H1 (cell line): ENCODE measurements around the gene RIMBP2. TPM values are rescaled to one million over a fixed set of nuclear protein-coding genes. Genes with fewer than 3 reads are reported as not detected.

Source experiments
- CTCF ChIA-PET: fragments of 300-600 bp; sonication (Branson Sonifier 250); formaldehyde crosslinking; loops from one replicate; lab custom pipeline; 2021; ENCODE audit not compliant: partially characterized antibody; lab: Charles Lee
- POLR2A ChIA-PET: fragments of 300-600 bp; sonication (Branson Sonifier 250); formaldehyde crosslinking; loops from one replicate; lab custom pipeline; 2021; ENCODE audit warnings: inconsistent platforms; ENCODE audit not compliant: partially characterized antibody; lab: Charles Lee
- DNase-seq, 2 experiments: peaks; one replicate each; pipeline versions ENCODE4 v3.0.0 to v3.0.0-alpha.2; 2010 to 2022; ENCODE audit warnings: low spot score in 2 of 2, low read depth in 1 of 2, mixed read lengths in 1 of 2
- FAIRE-seq: peaks from 2 replicates; lab custom pipeline; 2011; peaks lifted over from hg19 to GRCh38; lab: Jason Lieb, UNC
- H2AFZ ChIP-seq: 2 replicates; pipeline ENCODE4 v1.8.1; 2012; ENCODE audit warnings: low read length, inconsistent platforms
- H2AK5ac ChIP-seq: 2 replicates; pipeline ENCODE4 v1.6.1; 2013; ENCODE audit warnings: low read depth, low read length
- H2BK120ac ChIP-seq: replicated peaks from 2 replicates; pipeline ENCODE3; 2013; ENCODE audit warnings: low read depth, low read length, inconsistent platforms
- H2BK12ac ChIP-seq: 2 replicates; pipeline ENCODE4 v1.6.1; 2013; ENCODE audit warnings: low read depth, low read length
- H2BK15ac ChIP-seq: 2 replicates; pipeline ENCODE4 v1.6.1; 2013; ENCODE audit warnings: low read length
- H2BK20ac ChIP-seq: 2 replicates; pipeline ENCODE4 v1.6.1; 2013; ENCODE audit warnings: low read length
- H2BK5ac ChIP-seq: 2 replicates; pipeline ENCODE4 v1.6.1; 2013; ENCODE audit warnings: low read depth, low read length
- H3K14ac ChIP-seq: 2 replicates; pipeline ENCODE4 v1.6.1; 2013; ENCODE audit warnings: inconsistent platforms; ENCODE audit not compliant: insufficient read length
- H3K18ac ChIP-seq: 2 replicates; pipeline ENCODE4 v1.6.1; 2013; ENCODE audit warnings: low read length; ENCODE audit errors: extremely low read depth
- H3K23ac ChIP-seq: 2 replicates; pipeline ENCODE4 v1.6.1; 2013; ENCODE audit warnings: inconsistent platforms; ENCODE audit not compliant: insufficient read length
- H3K23me2 ChIP-seq: 2 replicates; pipeline ENCODE4 v1.6.1; 2013; ENCODE audit warnings: low read depth, low read length
- H3K27ac ChIP-seq: 2 replicates; pipeline ENCODE4 v1.6.1; 2011; ENCODE audit warnings: low read depth, low read length, inconsistent platforms
- H3K27me3 ChIP-seq, 4 experiments: replicated peaks in 1 of 4; 1 replicate in 1 of 4; 2 replicates in 3 of 4; pipeline versions ENCODE4 v1.6.1 to v1.8.1; 2011 to 2013; ENCODE audit warnings: low read length in 3 of 4, mild to moderate bottlenecking in 3 of 4, inconsistent platforms in 2 of 4, mixed read lengths in 2 of 4, moderate library complexity in 1 of 4; ENCODE audit not compliant: control insufficient read depth in 3 of 4, insufficient read depth in 3 of 4; ENCODE audit errors: extremely low read depth in 1 of 4
- H3K36me3 ChIP-seq, 4 experiments: 2 replicates each; pipeline versions ENCODE4 v1.6.1 to v1.8.1; 2011 to 2013; ENCODE audit warnings: mild to moderate bottlenecking in 4 of 4, low read length in 3 of 4, moderate library complexity in 2 of 4, control low read depth in 1 of 4, inconsistent platforms in 1 of 4; ENCODE audit not compliant: insufficient read depth in 4 of 4, control insufficient read depth in 2 of 4
- H3K4ac ChIP-seq: replicated peaks from 2 replicates; pipeline ENCODE3; 2013; ENCODE audit warnings: low read length, low read depth, mixed read lengths, inconsistent platforms; ENCODE audit not compliant: insufficient read length
- H3K4me1 ChIP-seq, 4 experiments: replicated peaks in 1 of 4; 1 replicate in 1 of 4; 2 replicates in 3 of 4; pipeline versions ENCODE4 v1.6.1 to v1.8.1; 2011 to 2013; ENCODE audit warnings: low read length in 3 of 4, inconsistent platforms in 2 of 4, mixed read lengths in 1 of 4; ENCODE audit not compliant: insufficient read depth in 4 of 4, control insufficient read depth in 3 of 4
- H3K4me2 ChIP-seq, 2 experiments: 2 replicates each; pipeline versions ENCODE4 v1.6.1 to v1.8.1; 2011 to 2013; ENCODE audit warnings: low read depth in 2 of 2, low read length in 2 of 2, control low read depth in 1 of 2, inconsistent platforms in 1 of 2, mild to moderate bottlenecking in 1 of 2; ENCODE audit not compliant: insufficient read depth in 1 of 2
- H3K4me3 ChIP-seq, 4 experiments: fragments of 200-600, 300-600 bp in 1 of 4; sonication (generic), shearing (Covaris generic), sonication (Bioruptor Twin) in 1 of 4; 2 replicates each; pipeline versions ENCODE4 v1.5.1 to v1.8.1; 2011 to 2016; ENCODE audit warnings: low read length in 4 of 4, low read depth in 3 of 4, control low read depth in 2 of 4, inconsistent platforms in 2 of 4, mild to moderate bottlenecking in 2 of 4, mixed read lengths in 1 of 4, moderate library complexity in 1 of 4; ENCODE audit not compliant: insufficient read depth in 2 of 4; ENCODE audit errors: extremely low read depth in 1 of 4
- H3K56ac ChIP-seq: replicated peaks from 2 replicates; pipeline ENCODE3; 2013; ENCODE audit warnings: low read depth, mild to moderate bottlenecking, mixed read lengths, low read length, inconsistent platforms; ENCODE audit not compliant: insufficient read length
- H3K79me1 ChIP-seq: 2 replicates; pipeline ENCODE4 v1.6.1; 2013; ENCODE audit warnings: low read depth, low read length, control low read depth
- H3K79me2 ChIP-seq, 2 experiments: 2 replicates each; pipeline versions ENCODE4 v1.6.1 to v1.8.1; 2012 to 2013; ENCODE audit warnings: low read length in 2 of 2, mild to moderate bottlenecking in 2 of 2, inconsistent platforms in 1 of 2; ENCODE audit not compliant: insufficient read depth in 2 of 2, control insufficient read depth in 1 of 2
- H3K9ac ChIP-seq, 4 experiments: replicated peaks in 1 of 4; 1 replicate in 1 of 4; 2 replicates in 3 of 4; pipeline versions ENCODE4 v1.6.1 to v1.8.1; 2011 to 2013; ENCODE audit warnings: low read depth in 3 of 4, low read length in 3 of 4, control low read depth in 2 of 4, mild to moderate bottlenecking in 2 of 4, moderate library complexity in 2 of 4, inconsistent platforms in 1 of 4; ENCODE audit errors: extremely low read depth in 1 of 4
- H3K9me3 ChIP-seq, 2 experiments: 2 replicates each; pipeline versions ENCODE4 v1.6.1 to v1.8.1; 2012 to 2013; ENCODE audit warnings: mild to moderate bottlenecking in 2 of 2, moderate library complexity in 2 of 2, control low read depth in 1 of 2, inconsistent platforms in 1 of 2, low read depth in 1 of 2, low read length in 1 of 2, mixed read lengths in 1 of 2; ENCODE audit not compliant: insufficient read depth in 2 of 2
- H4K20me1 ChIP-seq, 2 experiments: replicated peaks in 1 of 2; 2 replicates each; pipeline versions ENCODE3 to v1.8.1; 2011 to 2013; ENCODE audit warnings: inconsistent platforms in 2 of 2, low read length in 2 of 2, mild to moderate bottlenecking in 1 of 2; ENCODE audit not compliant: insufficient read depth in 2 of 2, control insufficient read depth in 1 of 2
- H4K5ac ChIP-seq: 2 replicates; pipeline ENCODE4 v1.6.1; 2013; ENCODE audit warnings: low read length, low read depth, mixed read lengths, inconsistent platforms; ENCODE audit not compliant: insufficient read length
- H4K8ac ChIP-seq: 2 replicates; pipeline ENCODE4 v1.8.0; 2013; ENCODE audit warnings: mild to moderate bottlenecking, moderate library complexity, low read length, inconsistent platforms; ENCODE audit not compliant: insufficient read depth; ENCODE audit errors: extremely low read depth
- H4K91ac ChIP-seq: replicated peaks from 2 replicates; pipeline ENCODE3; 2013; ENCODE audit warnings: low read length, mixed read lengths, inconsistent platforms; ENCODE audit not compliant: insufficient read length
- CREB1 ChIP-seq: IDR thresholded peaks from 2 replicates; pipeline ENCODE4 v1.6.1; 2012; ENCODE audit warnings: inconsistent platforms
- CTBP2 ChIP-seq: IDR thresholded peaks from 2 replicates; pipeline ENCODE4 v1.7.0; 2011; ENCODE audit warnings: borderline replicate concordance, mild to moderate bottlenecking, moderate library complexity, mixed read lengths, low read length; ENCODE audit not compliant: insufficient read depth, insufficient read length
- EP300 ChIP-seq, 2 experiments: IDR thresholded peaks; 1 replicate in 1 of 2; 2 replicates in 1 of 2; pipeline ENCODE4 v1.6.1; 2011 to 2012; ENCODE audit warnings: low read depth in 2 of 2, low read length in 2 of 2, mild to moderate bottlenecking in 2 of 2, borderline replicate concordance in 1 of 2, inconsistent platforms in 1 of 2, moderate library complexity in 1 of 2
- GTF2F1 ChIP-seq: IDR thresholded peaks from 2 replicates; pipeline ENCODE4 v1.6.1; 2012; ENCODE audit warnings: low read depth, low read length, improper control_type of control experiment, borderline replicate concordance
- HDAC2 ChIP-seq, 2 experiments: fragments of 300-600 bp in 1 of 2; sonication (generic) in 1 of 2; IDR thresholded peaks; 2 replicates each; pipeline ENCODE4 v1.6.1; 2011 to 2012; ENCODE audit warnings: low read depth in 2 of 2, low read length in 2 of 2, mild to moderate bottlenecking in 2 of 2, moderate library complexity in 2 of 2, borderline replicate concordance in 1 of 2, inconsistent platforms in 1 of 2
- MAFK ChIP-seq: IDR thresholded peaks from 2 replicates; pipeline ENCODE4 v1.6.1; 2012; ENCODE audit warnings: low read depth, mild to moderate bottlenecking, improper control_type of control experiment, low read length
- NRF1 ChIP-seq: IDR thresholded peaks from 2 replicates; pipeline ENCODE4 v1.6.1; 2011; ENCODE audit warnings: mild to moderate bottlenecking, low read depth, low read length, improper control_type of control experiment
- POLR2A ChIP-seq, 2 experiments: IDR thresholded peaks; 1 replicate in 1 of 2; 2 replicates in 1 of 2; pipeline ENCODE4 v1.6.1; 2011; ENCODE audit warnings: low read depth in 2 of 2, low read length in 2 of 2, mild to moderate bottlenecking in 2 of 2; ENCODE audit errors: control extremely low read depth in 1 of 2
- POLR2AphosphoS5 ChIP-seq: IDR thresholded peaks from 2 replicates; pipeline ENCODE4 v1.6.1; 2011; ENCODE audit warnings: low read depth, low read length
- RAD21 ChIP-seq, 2 experiments: IDR thresholded peaks in 1 of 2; conservative IDR thresholded peaks in 1 of 2; 2 replicates each; pipeline ENCODE4 v1.6.1; 2011; ENCODE audit warnings: low read depth in 2 of 2, low read length in 2 of 2, improper control_type of control experiment in 1 of 2, inconsistent platforms in 1 of 2, mild to moderate bottlenecking in 1 of 2, moderate library complexity in 1 of 2
- RFX5 ChIP-seq: IDR thresholded peaks from 2 replicates; pipeline ENCODE4 v1.6.1; 2011; ENCODE audit warnings: low read depth, low read length, improper control_type of control experiment, borderline replicate concordance
- TAF7 ChIP-seq: optimal IDR thresholded peaks from 2 replicates; pipeline ENCODE3; 2011; ENCODE audit warnings: low read depth, mild to moderate bottlenecking, inconsistent platforms, low read length, moderate library complexity, borderline replicate concordance
- ZNF274 ChIP-seq: IDR thresholded peaks from 2 replicates; pipeline ENCODE4 v1.7.0; 2012; ENCODE audit warnings: low read length, borderline replicate concordance; ENCODE audit errors: extremely low read depth
- WGBS, 2 experiments: shearing (Covaris generic) in 1 of 2; methylation state at CpG; one replicate each; pipeline versions ENCODE4 v1.1.6 to v1.1.7; 2013 to 2015; ENCODE audit warnings: low lambda C conversion rate in 2 of 2, mixed read lengths in 2 of 2, inconsistent platforms in 1 of 2, low coverage in 1 of 2, missing lambda C conversion rate in 1 of 2; ENCODE audit not compliant: insufficient replicate concordance in 2 of 2, insufficient coverage in 1 of 2, insufficient read length in 1 of 2; ENCODE audit errors: extremely low coverage in 1 of 2, missing lambda C conversion rate in 1 of 2; 5-methylcytosine and 5-hydroxymethylcytosine counted together
- polyA plus RNA-seq, 7 experiments: library from polyadenylated mRNA; depleted of rRNA in 3 of 7; stranded (reverse) in 5 of 7; unstranded in 2 of 7; fragments of >200 nt in 5 of 7; fragments of 200-250 nt in 2 of 7; gene quantifications; 1 replicate in 5 of 7; 2 replicates in 1 of 7; 4 replicates in 1 of 7; pipeline versions ENCODE4 v1.2.1 to v1.2.3, GENCODE V29; 2011 to 2013; ENCODE audit warnings: missing spikeins in 2 of 7, mixed read lengths in 2 of 7
- total RNA-seq: library from RNA; stranded (reverse); fragmentation: NEBNext Ultra II Directional; extraction: Animal tissue kit (Norgen Biotek cat#: 25700); gene quantifications from 2 replicates; pipeline ENCODE4 v1.2.1, GENCODE V29; 2021

Gene RIMBP2
- total and polyA plus RNA-seq, 2 of the 8 experiments (the other 6 are each of a cell fraction or from before 2014, with no cell fraction given), result 0.18 to 0.65 TPM

DNA sequence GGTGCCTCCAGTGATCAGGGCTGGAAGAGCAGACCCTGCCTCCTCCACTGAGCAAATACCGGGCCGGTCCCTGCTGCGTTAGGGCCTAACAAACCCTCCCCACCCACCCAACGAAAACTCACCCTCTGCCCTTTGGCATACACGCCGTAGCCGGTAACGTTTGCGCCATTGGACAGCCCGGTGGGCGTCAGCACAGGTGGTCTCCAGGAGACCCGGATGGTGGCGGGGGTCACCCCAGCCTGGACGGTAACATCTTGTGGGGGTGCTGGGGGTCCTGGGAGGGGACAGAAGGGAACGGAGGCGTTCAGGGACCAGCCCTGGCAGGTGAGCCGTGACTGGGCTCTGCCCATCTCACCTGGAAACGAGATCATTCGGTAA is 277.9 kb downstream of the RIMBP2 start:
- Histone ChIP-seq H2BK20ac (no peak overlapping the region), H2BK120ac (no peak overlapping the region), H2BK12ac (no peak overlapping the region), H3K56ac (no peak overlapping the region), H3K27ac (no peak overlapping the region), H2AFZ (no peak overlapping the region), H3K4ac (no peak overlapping the region), H3K9ac (no peak overlapping the region), H2AK5ac (no peak overlapping the region), H3K23me2 (peaks cover 10% of the 10 kb centered on the region; the same call in 1 of the 2 replicates), H3K27me3 (no peaks in the 10 kb centered on the region; a peak in 1 of 7 replicates), H4K8ac (no peak overlapping the region), H4K91ac (no peak overlapping the region), H3K18ac (no peak overlapping the region), H3K79me2 (no peaks in the 10 kb centered on the region), H3K4me2 (no peak overlapping the region), H2BK5ac (no peak overlapping the region), H3K14ac (no peak overlapping the region), H3K4me1 (no peaks in the 10 kb centered on the region), H3K36me3 (no peaks in the 10 kb centered on the region), H2BK15ac (no peak overlapping the region), H4K5ac (no peak overlapping the region), H3K9me3 (peaks cover 0 to 16% of the 10 kb centered on the region in 2 experiments; a peak in 1 of 4 replicates), H3K4me3 (no peak overlapping the region), H4K20me1 (no peaks in the 10 kb centered on the region), H3K79me1 (no peaks in the 10 kb centered on the region), H3K23ac (no peak overlapping the region)
- CTCF ChIA-PET, result no interaction called here
- POLR2A ChIA-PET, result no interaction called here
- DNase-seq (no peak), FAIRE-seq (no peak)
- WGBS, 2 experiments, result 86% methylated on average over 6 of the region's 19 CpGs; no CpG with 5 or more reads in 1 of the 2 experiments
- TF ChIP-seq CREB1 (no peak), TAF7 (no peak), ZNF274 (no peak), NRF1 (no peak), GTF2F1 (no peak), CTBP2 (no peak), RAD21 (IDR thresholded peaks at IDR 0.05 in 1 of 2, conservative IDR thresholded peaks at IDR 0.05 in 1 of 2; ENCODE audit: low read depth in 2 of 2, low read length in 2 of 2) (no peak), RFX5 (no peak), MAFK (no peak), EP300 (IDR thresholded peaks at IDR 0.05; ENCODE audit: borderline replicate concordance in 1 of 2, low read depth in 2 of 2, low read length in 2 of 2) (no peak), POLR2A (IDR thresholded peaks at IDR 0.05; ENCODE audit: control extremely low read depth in 1 of 2, low read depth in 2 of 2, low read length in 2 of 2) (no peak), POLR2AphosphoS5 (no peak), HDAC2 (IDR thresholded peaks at IDR 0.05; ENCODE audit: borderline replicate concordance in 1 of 2, low read depth in 2 of 2, low read length in 2 of 2) (no peak)
